Karpas-422 (cell line): ENCODE results near the gene PLAAT1. TPM values are rescaled to one million over a fixed set of nuclear protein-coding genes. Genes with fewer than 3 reads are reported as not detected.

Experiments used
- DNase-seq: peaks from one replicate; pipeline ENCODE4 v3.0.0-alpha.2; 2015
- H2AFZ ChIP-seq: fragments of 200-600 bp; sonication (generic); 2 replicates; pipeline ENCODE4 v1.6.1; 2014; ENCODE audit warnings: antibody characterized with exemption, low read length, mixed read lengths
- H3K27ac ChIP-seq: fragments of 200-600 bp; sonication (generic); 2 replicates; pipeline ENCODE4 v1.5.1; 2014; ENCODE audit warnings: mild to moderate bottlenecking, low read length, moderate library complexity
- H3K27me3 ChIP-seq: fragments of 200-600 bp; sonication (generic); 2 replicates; pipeline ENCODE4 v1.6.1; 2014; ENCODE audit warnings: low read length, mixed read lengths
- H3K36me3 ChIP-seq: fragments of 200-600 bp; sonication (generic); 2 replicates; pipeline ENCODE4 v1.6.1; 2014; ENCODE audit warnings: low read length, mixed read lengths; ENCODE audit not compliant: insufficient read depth
- H3K4me1 ChIP-seq: fragments of 200-600 bp; sonication (generic); 2 replicates; pipeline ENCODE4 v1.6.1; 2014; ENCODE audit warnings: mild to moderate bottlenecking, low read length, mixed read lengths
- H3K4me2 ChIP-seq: fragments of 200-600 bp; sonication (generic); 2 replicates; pipeline ENCODE4 v1.6.1; 2014; ENCODE audit warnings: low read length, low read depth, mild to moderate bottlenecking; ENCODE audit not compliant: poor library complexity, severe bottlenecking
- H3K4me3 ChIP-seq: fragments of 200-600 bp; sonication (generic); 2 replicates; pipeline ENCODE4 v1.5.1; 2014; ENCODE audit warnings: mild to moderate bottlenecking, antibody characterized with exemption, low read length, mixed read lengths
- H3K79me2 ChIP-seq: fragments of 200-600 bp; sonication (generic); 2 replicates; pipeline ENCODE4 v1.6.1; 2014; ENCODE audit warnings: mild to moderate bottlenecking, low read length, mixed read lengths
- H3K9ac ChIP-seq: fragments of 200-600 bp; sonication (generic); 2 replicates; pipeline ENCODE4 v1.6.0; 2014; ENCODE audit warnings: low read length
- H3K9me2 ChIP-seq: fragments of 200-600 bp; sonication (generic), shearing (Covaris generic); replicated peaks from 2 replicates; pipeline ENCODE4 v1.6.0; 2014; ENCODE audit warnings: mild to moderate bottlenecking, low read length, moderate library complexity; ENCODE audit not compliant: insufficient read depth
- H3K9me3 ChIP-seq: fragments of 300-700, 200-600 bp; sonication (generic); 2 replicates; pipeline ENCODE4 v1.6.1; 2014; ENCODE audit warnings: low read length, mixed read lengths
- H4K20me1 ChIP-seq: fragments of 200-600 bp; sonication (generic); 2 replicates; pipeline ENCODE4 v1.6.1; 2014; ENCODE audit warnings: mild to moderate bottlenecking, antibody characterized with exemption, low read length, low read depth; ENCODE audit not compliant: insufficient read depth
- total RNA-seq: library from RNA; depleted of rRNA; stranded (reverse); fragments of >200 nt; shearing (Covaris generic); gene quantifications from 2 replicates; pipeline ENCODE4 v1.2.3, GENCODE V29; 2014; ENCODE audit warnings: low replicate concordance; rRNA removed

The PLAAT1 gene
- not detected in 2 replicates for total RNA-seq

DNA sequence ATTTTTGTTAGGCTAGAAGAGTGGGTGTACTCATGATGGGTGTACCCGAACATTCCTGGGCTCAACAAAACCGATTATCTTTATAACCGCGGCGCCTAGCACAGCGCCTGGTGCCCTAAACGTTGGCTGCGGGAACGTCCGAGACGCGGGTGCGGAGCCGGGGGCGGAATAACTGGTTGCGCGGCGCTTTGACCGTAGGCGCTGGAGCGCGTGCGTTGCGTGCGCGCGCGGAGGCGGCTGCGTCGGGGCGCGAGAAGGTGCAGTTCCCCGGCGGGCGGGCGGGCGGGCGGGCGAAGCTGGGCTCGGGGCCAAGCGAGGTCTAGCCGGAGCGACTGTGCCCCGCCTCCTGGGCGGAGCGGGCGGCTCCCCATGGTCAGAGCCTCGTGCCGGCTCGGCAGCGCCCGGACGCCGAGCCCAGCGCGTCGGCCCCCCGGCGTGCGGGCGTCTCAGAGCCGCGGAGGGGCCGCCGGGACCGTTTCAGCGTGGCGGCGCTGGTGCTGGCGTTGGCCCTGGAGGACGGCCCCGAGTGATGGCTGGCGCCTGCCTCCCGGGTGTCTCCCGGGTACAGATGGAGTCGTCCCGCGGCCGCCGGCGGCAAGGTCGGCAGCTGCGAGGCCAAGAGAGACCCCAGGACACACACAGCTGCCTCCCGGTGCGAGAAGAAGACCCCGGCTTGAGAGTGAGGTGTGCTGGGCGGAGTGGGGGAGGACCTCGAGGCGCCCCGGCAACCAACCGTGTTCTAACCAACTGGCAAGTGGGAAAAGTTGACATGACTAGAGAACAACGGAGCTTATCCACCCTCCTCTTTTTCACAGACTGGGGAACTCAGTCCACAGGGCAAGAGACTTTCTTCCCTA lies at the start of gene PLAAT1:
Gene PLAAT1, plus strand, starts transcription at position 373 of the 857 bp plus-strand sequence. CDS start 14,429 bp downstream, outside the sequence.
- DNase-seq: no peak
- H3K4me3 ChIP-seq: no peak within 1 kb of the TSS
- H3K27me3 ChIP-seq: no peaks in the 10 kb centered on the region
- no peak within 1 kb of the TSS for H3K27ac ChIP-seq
- H2AFZ ChIP-seq: no peak within 1 kb of the TSS
- no peaks in the 10 kb centered on the region for H3K79me2 ChIP-seq
- H3K9me2 ChIP-seq: no peaks in the 10 kb centered on the region
- H3K36me3 ChIP-seq: no peaks in the 10 kb centered on the region
- H3K4me1 ChIP-seq: no peaks in the 10 kb centered on the region
- no peaks in the 10 kb centered on the region for H3K9me3 ChIP-seq
- no peaks in the 10 kb centered on the region for H4K20me1 ChIP-seq
- no peak within 1 kb of the TSS for H3K9ac ChIP-seq
- no peak within 1 kb of the TSS for H3K4me2 ChIP-seq

- no peak overlapping the region for H3K4me3 ChIP-seq
- no peak for DNase-seq
- H3K27me3 ChIP-seq: no peaks in the 10 kb centered on the region
- H3K9ac ChIP-seq: no peak overlapping the region
- H2AFZ ChIP-seq: no peak overlapping the region
- no peaks in the 10 kb centered on the region for H3K36me3 ChIP-seq
- no peaks in the 10 kb centered on the region for H3K9me2 ChIP-seq
- H3K4me2 ChIP-seq: no peak overlapping the region
- no peaks in the 10 kb centered on the region for H3K9me3 ChIP-seq
- H3K27ac ChIP-seq: no peak overlapping the region
- H3K79me2 ChIP-seq: no peaks in the 10 kb centered on the region
- no peaks in the 10 kb centered on the region for H4K20me1 ChIP-seq
- H3K4me1 ChIP-seq: peaks cover 3% of the 10 kb centered on the region; the same call in 1 of the 2 replicates
Observed at GRCh38 chr3:193194371-193194770, 46.7 kb upstream of the PLAAT1 start.

- Histone ChIP-seq H3K4me1 (no peaks in the 10 kb centered on the region), H3K36me3 (no peaks in the 10 kb centered on the region), H3K27me3 (no peaks in the 10 kb centered on the region), H3K4me3 (no peak overlapping the region), H3K9me2 (no peaks in the 10 kb centered on the region), H3K9me3 (no peaks in the 10 kb centered on the region), H4K20me1 (no peaks in the 10 kb centered on the region), H3K9ac (no peak overlapping the region), H3K4me2 (no peak overlapping the region), H2AFZ (no peak overlapping the region), H3K27ac (no peak overlapping the region), H3K79me2 (no peaks in the 10 kb centered on the region)
- no peak for DNase-seq
Observed at GRCh38 chr3:193196746-193197145, 44.3 kb upstream of the PLAAT1 start.

DNA sequence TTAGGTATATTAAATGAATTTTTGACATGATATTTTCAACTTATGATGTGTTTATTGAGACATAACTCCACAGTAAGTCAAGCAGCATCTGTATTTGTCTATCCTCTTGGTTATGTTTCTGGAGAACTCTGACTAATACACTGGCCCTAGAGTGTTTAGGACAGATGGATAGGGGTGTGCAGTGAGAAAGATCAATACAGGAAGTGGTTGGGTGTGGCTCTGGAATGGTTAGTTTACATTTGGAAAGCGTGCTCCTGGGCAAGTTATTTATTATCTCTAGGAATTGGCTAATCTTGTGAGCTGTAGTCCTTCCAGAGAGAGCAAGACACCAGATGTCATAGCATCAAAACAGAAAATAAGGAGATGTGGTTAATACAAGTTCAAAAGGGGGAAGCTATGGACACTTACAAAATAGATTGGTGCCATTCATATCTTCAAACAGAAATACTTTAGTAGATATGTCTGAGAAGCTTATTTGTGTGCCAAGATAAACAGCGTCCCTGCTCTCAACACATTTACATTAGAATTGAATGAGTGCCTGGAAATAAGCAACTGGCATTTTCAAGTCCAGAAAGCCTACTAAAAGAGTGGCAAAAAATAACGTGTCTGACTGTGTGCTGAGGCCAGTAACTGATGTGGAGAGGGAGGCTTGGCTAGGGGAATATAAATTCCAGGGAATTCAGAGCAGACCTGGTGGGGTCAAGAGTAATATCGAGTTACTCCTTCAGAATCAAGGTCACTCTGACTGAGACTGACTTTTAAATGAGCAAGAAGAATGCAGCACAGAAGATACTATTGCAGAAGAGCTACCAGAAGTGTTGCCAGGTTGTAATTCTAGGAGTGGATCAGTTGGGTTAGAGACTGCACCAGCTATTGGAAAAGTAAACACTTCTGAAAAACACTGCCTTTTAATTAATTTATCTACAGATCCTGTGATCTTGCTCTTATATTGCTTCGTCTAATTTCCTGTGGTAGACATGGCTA lies 33.4 kb upstream of the PLAAT1 start:
- no peaks in the 10 kb centered on the region for H3K36me3 ChIP-seq
- H3K4me2 ChIP-seq: no peak overlapping the region
- H3K79me2 ChIP-seq: no peaks in the 10 kb centered on the region
- H4K20me1 ChIP-seq: no peaks in the 10 kb centered on the region
- H3K27me3 ChIP-seq: no peaks in the 10 kb centered on the region
- no peak overlapping the region for H3K4me3 ChIP-seq
- H3K27ac ChIP-seq: no peak overlapping the region
- DNase-seq: no peak
- H3K4me1 ChIP-seq: no peaks in the 10 kb centered on the region
- no peaks in the 10 kb centered on the region for H3K9me3 ChIP-seq
- no peaks in the 10 kb centered on the region for H3K9me2 ChIP-seq
- H2AFZ ChIP-seq: no peak overlapping the region
- no peak overlapping the region for H3K9ac ChIP-seq

GRCh38 chr3:193210618-193211017 lies 30.4 kb upstream of the PLAAT1 start:
- DNase-seq: no peak
- no peak overlapping the region for H3K4me3 ChIP-seq
- no peak overlapping the region for H3K4me2 ChIP-seq
- no peaks in the 10 kb centered on the region for H3K79me2 ChIP-seq
- H3K36me3 ChIP-seq: no peaks in the 10 kb centered on the region
- no peaks in the 10 kb centered on the region for H4K20me1 ChIP-seq
- H3K4me1 ChIP-seq: no peaks in the 10 kb centered on the region
- H3K9me3 ChIP-seq: no peaks in the 10 kb centered on the region
- no peaks in the 10 kb centered on the region for H3K9me2 ChIP-seq
- H3K9ac ChIP-seq: no peak overlapping the region
- H3K27ac ChIP-seq: no peak overlapping the region
- H3K27me3 ChIP-seq: no peaks in the 10 kb centered on the region
- H2AFZ ChIP-seq: no peak overlapping the region

DNA sequence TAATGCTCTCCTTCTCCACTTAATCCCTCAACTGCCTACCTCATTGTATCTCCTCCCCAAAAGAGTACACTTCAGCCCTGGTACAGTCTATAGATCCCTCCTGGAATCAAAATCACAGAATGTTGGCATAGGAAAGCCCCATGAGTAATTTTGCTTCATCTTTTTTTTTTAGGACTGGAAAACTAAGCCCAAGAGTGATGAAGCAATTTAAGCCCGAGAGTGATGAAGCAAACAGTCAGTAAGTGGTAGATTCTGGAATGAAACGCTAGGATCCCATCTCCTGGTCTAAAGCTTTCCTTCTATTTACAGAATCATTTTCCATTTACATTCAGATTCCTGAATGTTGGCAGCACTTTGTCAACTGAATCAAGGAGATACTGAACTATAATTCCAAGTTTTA lies 29.8 kb upstream of the PLAAT1 start:
- no peak overlapping the region for H3K4me2 ChIP-seq
- H3K79me2 ChIP-seq: no peaks in the 10 kb centered on the region
- H3K27ac ChIP-seq: no peak overlapping the region
- H3K36me3 ChIP-seq: no peaks in the 10 kb centered on the region
- H2AFZ ChIP-seq: no peak overlapping the region
- no peaks in the 10 kb centered on the region for H3K9me3 ChIP-seq
- no peak for DNase-seq
- no peaks in the 10 kb centered on the region for H3K27me3 ChIP-seq
- H4K20me1 ChIP-seq: no peaks in the 10 kb centered on the region
- no peak overlapping the region for H3K4me3 ChIP-seq
- H3K9ac ChIP-seq: no peak overlapping the region
- H3K9me2 ChIP-seq: no peaks in the 10 kb centered on the region
- H3K4me1 ChIP-seq: no peaks in the 10 kb centered on the region

DNA sequence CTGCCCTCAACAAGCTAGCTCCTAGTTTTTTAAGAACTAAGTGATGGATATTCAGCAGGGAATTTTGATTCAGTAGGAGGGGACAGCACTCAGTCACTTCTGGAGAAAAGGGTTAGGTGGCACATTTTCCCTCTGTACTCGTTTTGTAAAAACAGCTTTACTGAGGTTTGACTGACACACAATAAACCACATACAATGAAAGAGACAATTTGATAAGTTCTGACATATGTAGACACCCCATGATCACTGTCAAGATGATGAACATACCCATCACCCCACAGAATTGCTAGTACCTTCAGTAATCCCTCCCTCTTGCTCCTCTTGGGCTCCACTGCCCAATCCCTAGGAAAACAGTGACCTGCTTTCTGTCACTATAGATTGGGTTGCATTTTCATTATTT lies 29.0 kb upstream of the PLAAT1 start:
- no peak overlapping the region for H3K9ac ChIP-seq
- DNase-seq: no peak
- no peaks in the 10 kb centered on the region for H3K9me2 ChIP-seq
- no peaks in the 10 kb centered on the region for H3K79me2 ChIP-seq
- H3K4me1 ChIP-seq: no peaks in the 10 kb centered on the region
- H4K20me1 ChIP-seq: no peaks in the 10 kb centered on the region
- no peak overlapping the region for H3K27ac ChIP-seq
- no peak overlapping the region for H3K4me2 ChIP-seq
- no peak overlapping the region for H3K4me3 ChIP-seq
- no peaks in the 10 kb centered on the region for H3K27me3 ChIP-seq
- no peak overlapping the region for H2AFZ ChIP-seq
- no peaks in the 10 kb centered on the region for H3K9me3 ChIP-seq
- no peaks in the 10 kb centered on the region for H3K36me3 ChIP-seq

- Histone ChIP-seq H3K27ac (no peak overlapping the region), H3K9me3 (no peaks in the 10 kb centered on the region)
Observed at GRCh38 chr3:193212844-193213243, 28.2 kb upstream of the PLAAT1 start.

More at GRCh38 chr3:193212844-193213243, 28.2 kb upstream of the PLAAT1 start:
- Histone ChIP-seq H2AFZ (no peak overlapping the region), H3K36me3 (no peaks in the 10 kb centered on the region), H3K79me2 (no peaks in the 10 kb centered on the region), H3K4me1 (no peaks in the 10 kb centered on the region), H3K9me2 (no peaks in the 10 kb centered on the region), H3K27me3 (no peaks in the 10 kb centered on the region), H4K20me1 (no peaks in the 10 kb centered on the region), H3K9ac (no peak overlapping the region), H3K4me3 (no peak overlapping the region), H3K4me2 (no peak overlapping the region)
- DNase-seq: no peak
